NCI-H2171 (cell line): ENCODE measurements around the gene GATM.
"Not testable (repeated sequence)": the region's sequence is repeated elsewhere in the genome, so short reads cannot be mapped to it uniquely, and the experiment has no call there.

ENCODE experiments used
- DNase-seq: peaks from one replicate; lab custom pipeline; 2025; lab: John Stamatoyannopoulos, UW

Gene GATM

GRCh38 chr15:45389351-45389750, 11.0 kb upstream of the GATM start:
- DNase-seq: no peak

DNA sequence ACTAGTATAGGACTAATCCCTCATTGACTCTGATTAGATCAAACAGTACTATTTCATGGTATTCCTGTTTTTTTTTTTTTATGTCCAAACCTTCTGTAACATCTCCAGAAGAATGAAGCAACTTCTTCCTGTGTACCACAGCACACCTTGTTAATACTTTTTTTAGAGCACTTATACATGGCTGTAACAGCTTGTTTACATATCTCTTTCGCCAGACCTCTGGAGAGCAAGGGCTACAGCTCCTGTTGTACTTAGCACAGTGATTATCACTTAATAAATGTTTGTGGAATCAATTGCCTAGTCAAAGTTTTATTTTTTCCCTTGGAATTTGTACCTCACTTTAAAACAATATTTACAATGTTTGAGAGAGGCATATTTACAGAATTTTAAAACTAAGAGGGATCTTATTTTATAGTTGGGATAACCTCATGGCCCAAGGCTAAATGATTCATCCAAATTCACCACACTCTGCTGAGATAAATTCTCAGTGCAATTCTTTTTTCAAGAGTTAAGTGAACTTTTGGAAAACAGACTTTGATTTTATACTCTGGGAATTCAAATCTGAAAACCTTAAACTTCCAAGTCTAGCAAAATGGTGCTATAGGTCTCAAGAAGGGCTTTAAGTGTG, 9.2 kb upstream of the GATM start:
- peak; percentile 35 for DNase-seq

DNA sequence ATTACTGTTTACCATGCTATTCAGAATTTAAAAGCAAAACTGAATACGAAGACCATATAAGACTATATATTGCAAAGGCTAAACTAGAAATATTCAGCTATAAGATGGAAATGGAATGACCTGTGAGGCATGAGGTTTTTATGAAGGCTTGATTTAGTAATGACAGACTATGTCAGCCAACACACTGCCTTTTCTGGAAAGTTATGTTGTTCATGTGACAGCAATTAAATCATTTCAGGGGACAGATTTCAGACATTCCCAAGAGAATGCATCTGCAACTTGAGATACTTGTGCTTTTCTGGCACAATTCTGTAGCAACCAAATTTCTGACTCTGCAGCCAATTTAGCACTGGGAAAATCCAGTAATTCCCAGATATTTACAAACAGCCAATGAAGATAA, 8.6 kb upstream of the GATM start:
- DNase-seq: peak; percentile 54

GRCh38 chr15:45386420-45386819, 8.1 kb upstream of the GATM start:
- DNase-seq: peak; percentile 38

- DNase-seq: no peak
Measured at GRCh38 chr15:45385590-45385989, 7.2 kb upstream of the GATM start.

DNA sequence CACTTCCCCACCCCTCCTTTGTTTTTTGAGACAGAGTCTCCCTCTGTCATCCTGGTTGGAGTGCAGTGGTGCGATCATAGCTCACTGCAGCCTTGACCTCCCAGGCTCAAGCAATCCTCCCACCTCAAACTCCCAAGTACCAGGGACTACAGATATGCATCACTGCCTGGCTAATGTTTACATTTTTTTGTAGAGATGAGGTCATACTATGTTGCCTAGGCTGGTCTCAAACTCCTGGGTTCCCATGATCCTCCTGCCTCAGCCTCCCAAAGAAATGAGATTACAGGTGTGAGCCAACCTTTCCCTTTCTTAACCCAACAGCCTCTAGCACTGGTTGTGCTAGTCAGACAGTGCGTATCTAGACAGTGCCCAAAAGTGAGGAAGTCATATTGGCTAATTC, 6.4 kb upstream of the GATM start:
- no peak for DNase-seq

DNA sequence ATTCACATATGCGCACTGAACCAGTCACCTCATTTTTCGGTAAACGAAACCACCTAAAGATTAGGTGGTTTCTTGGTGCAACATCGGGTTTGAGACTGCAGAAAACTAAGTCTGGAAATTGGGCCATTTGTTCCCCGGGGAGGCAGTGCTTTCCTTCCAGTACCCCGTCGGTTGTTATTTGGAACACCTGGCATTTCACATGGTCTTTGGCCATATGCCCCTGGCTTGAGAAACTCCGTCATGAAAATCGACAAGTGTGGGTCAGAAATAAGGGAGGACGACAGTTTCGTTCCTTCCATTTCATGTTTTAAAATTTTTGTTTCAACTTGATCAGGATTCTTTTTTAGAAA, 544 bp upstream of the GATM start:
- peak; percentile 39 for DNase-seq

- peak; percentile 69 for DNase-seq
Measured at GRCh38 chr15:45377609-45378148, 665 bp downstream of the GATM start.

DNA sequence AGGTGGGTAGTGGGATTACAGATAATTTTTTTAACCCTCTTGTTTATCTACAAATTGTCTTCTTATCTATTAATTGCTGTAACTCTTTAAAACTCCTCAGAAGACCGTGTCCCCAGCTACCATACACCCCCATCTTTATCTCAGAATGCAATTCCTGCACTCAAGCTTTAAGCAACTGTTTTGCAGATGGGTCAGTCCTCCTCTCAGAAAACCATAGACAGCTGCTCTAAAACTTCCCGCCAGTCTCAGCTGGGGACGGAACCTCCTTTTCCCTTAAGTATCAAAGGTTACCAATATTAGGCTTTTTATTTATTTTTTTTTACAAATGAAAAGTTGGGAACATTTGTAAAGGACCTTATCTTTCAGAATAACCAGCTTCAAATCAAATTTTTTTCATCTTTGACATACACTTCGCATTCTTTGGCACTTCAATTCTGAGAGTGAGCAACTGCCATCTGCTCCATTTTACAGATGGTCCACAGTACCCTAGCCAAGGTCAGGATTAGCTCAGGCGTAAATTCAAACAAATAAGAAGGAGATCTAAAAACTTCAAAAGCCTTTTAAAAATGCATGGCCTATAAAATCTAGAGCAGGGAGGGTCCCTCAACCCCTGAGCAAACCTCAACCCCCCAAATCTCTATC, 1.3 kb downstream of the GATM start:
- DNase-seq: no peak

DNA sequence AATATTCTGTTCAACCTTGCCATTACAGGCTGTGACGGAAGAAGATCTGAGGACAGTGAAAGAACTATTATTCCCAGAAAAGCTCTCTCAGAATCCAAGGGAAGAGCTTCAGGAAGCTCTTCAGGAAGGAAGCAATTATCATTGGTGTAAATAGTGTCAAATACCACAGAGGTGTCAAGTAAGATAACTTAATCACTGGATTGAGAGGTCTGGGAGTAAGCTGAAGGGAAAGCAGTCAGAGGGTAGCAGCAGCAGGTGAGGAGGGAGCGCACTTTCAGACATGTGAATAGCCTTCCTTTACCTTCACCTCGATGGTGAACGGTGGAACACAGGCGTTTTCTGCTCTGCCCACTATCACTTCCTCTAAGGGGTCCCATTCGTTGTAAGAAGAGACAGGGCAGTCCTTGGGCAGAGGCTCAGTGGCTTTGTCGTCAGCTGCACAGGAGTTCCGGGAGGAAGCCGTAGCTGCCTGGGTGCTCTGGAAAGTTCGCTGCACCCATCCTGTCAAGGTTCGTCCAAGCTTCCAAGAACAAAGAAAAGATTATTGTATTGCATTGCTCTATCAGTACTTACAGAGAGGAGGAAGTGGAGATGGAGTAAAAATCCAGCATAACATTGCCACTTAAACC, 1.9 kb downstream of the GATM start:
- no peak for DNase-seq

- no peak for DNase-seq
Measured at GRCh38 chr15:45375836-45376235, 2.5 kb downstream of the GATM start.

- DNase-seq: no peak
Measured at GRCh38 chr15:45373976-45374375, 4.4 kb downstream of the GATM start.

DNA sequence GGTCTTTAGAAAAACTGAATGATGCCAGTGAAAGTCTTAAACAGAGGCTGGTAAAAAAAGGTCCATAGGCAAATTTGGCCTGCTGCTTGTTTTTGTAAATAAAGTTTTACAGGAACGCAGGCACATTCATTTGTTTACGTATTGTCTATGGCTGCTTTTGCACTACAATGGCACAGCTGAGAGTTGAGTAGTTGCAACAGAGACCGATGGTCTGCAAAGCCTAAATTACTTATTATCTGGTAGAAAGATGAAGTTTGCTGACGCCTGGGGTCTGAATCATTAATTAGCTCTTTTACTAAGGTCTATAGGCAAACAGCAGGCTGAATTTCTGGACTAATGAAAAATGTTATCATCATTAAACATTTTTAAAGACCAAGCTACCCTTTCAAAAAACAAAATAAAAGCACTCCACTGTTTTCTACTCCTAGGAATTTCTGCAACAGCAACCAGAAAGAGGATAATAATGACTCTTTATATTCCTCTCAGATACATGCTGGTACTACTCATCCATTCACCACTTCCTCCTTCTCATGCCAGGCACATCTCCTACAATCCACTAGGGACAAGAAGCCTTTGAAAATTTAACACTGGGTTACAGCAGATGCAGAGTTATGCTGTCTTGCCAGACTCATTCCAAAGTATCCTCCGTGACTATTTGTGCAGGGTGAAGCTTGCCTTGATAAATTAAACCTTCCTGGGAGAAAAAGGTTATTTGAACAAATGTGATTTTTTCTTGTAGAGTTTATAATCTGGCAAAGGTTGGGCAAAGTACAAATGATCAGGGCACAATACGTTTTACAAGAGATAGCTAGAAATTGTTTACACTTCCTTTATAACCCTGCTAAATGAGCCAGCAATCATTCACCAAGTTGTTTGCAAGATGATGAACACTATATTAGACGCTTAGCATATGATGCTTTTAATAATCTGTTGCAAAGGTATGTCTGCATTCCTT, 6.0 kb downstream of the GATM start:
- no peak for DNase-seq

DNA sequence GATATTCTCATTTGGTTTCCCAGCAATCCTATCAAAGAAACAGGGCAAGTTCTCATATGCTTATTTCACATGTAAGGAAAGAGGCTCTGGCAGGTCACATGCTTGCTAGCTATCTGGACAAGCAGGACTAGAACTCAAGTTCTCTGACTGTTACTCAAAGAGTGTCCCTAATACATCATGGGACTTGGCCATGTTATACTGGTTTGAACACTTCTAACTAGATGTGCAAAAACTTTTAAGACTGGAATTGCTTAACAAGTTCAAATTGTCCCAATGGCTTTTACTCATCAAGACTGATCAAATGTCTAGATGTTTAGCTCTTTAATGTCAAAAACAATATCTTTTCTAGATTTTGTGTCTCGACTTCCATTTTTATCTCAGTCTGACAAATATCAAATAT, 6.8 kb downstream of the GATM start:
- DNase-seq: no peak

DNA sequence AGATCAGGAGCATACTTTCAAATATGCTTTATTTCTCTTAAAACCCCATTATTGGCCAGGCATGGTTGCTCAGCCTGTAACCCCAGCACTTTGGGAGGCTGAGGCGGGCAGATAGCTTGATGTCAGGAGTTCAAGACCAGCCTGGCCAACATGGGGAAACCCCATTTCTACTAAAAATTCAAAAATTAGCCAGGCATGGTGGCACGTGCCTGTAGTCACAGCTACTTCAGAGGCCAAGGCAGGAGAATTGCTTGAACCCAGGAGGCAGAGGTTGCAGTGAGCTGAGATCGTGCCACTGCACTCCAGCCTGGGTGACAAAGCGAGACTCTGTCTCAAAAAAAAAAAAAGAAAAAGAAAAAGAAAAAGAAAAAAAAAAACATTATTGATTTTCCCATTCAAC, 8.3 kb downstream of the GATM start:
- not testable (repeated sequence) for DNase-seq

DNA sequence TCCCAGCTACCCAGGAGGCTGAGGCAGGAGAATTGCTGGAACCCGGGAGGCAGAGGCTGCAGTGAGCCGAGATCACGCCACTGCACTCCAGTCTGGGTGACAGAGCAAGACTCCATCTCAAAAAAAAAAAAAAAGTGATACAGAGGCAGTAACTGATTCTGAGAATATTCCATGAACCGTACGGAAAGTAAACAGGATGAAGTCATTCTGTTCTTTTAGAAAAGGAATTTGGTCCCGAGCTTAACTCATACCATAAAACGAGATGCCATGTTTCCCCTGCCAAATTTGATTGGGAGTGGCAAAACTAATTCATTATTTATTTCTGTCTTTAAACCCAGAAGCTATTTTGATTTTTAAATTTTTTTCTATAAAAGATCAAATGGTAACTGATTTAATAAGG, 11.1 kb downstream of the GATM start:
- not testable (repeated sequence) for DNase-seq

- DNase-seq: no peak
Measured at GRCh38 chr15:45364271-45364670, 14.1 kb downstream of the GATM start.

DNA sequence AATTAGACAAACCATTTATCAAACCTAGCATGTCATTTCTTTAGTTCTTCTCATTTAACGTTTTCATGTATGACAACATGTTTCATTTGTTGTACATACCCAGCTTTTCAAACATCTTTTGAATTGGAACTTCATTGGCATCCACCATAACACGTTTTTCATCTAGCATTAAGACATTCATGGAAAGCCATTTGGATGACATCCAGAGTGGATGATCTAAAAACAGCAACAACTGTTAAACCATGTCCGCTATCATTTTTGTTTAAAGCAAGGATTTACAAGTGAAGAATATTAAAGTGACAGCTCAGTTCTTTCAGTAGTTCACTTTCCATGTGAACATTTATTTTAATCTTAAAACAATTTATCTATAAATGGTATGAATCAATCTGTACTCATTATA, 14.5 kb downstream of the GATM start:
- no peak for DNase-seq

GRCh38 chr15:45363334-45363733, 15.0 kb downstream of the GATM start:
- DNase-seq: no peak

GRCh38 chr15:45362419-45362818, 15.9 kb downstream of the GATM start:
- DNase-seq: no peak

DNA sequence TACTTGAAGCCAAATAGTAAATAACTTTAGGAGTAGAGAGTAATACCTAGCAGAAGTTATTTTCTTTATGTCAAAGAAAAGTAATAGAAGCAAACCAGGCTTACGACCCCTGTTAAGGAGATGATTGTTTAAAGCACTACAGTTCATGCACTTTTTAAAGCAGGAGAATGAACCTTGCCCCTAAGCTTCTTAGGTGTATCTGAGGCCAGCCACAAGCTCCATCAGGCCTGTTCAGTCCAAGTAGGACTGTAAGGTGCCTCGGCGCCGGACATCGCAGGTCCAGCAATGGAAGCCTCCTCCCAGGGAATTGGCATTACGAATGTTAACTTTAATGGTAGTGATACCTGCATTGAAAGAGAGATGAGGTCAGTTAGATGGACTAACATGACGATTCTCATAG, 16.5 kb downstream of the GATM start:
- no peak for DNase-seq

- no peak for DNase-seq
Measured at GRCh38 chr15:45355860-45356259, 22.5 kb downstream of the GATM start.
